ENCODE results near the gene ACBD4.
A peak's percentile ranks its signal among the peaks of the same experiment; 100 is the strongest.

The ACBD4 gene

GRCh38 chr17:45161288-45162024 lies 26.0 kb downstream of the ACBD4 start, which contains the start of gene HEXIM2:
Gene HEXIM2, plus strand, starts transcription at chr17:45161875. Its CDS starts 919 bp downstream, at chr17:45162794.
- DNase-seq, result peak; percentile 100

GRCh38 chr17:45162025-45162687 lies 26.7 kb downstream of the ACBD4 start:
- no peak for DNase-seq

GRCh38 chr17:45164734-45165269 lies 29.3 kb downstream of the ACBD4 start:
- no peak for DNase-seq

- no peak for DNase-seq
Observed at GRCh38 chr17:45168991-45169752, 33.7 kb downstream of the ACBD4 start.

GRCh38 chr17:45170280-45170930 lies 34.9 kb downstream of the ACBD4 start:
- DNase-seq, result no peak

GRCh38 chr17:45170931-45171337 lies 35.4 kb downstream of the ACBD4 start:
- no peak for DNase-seq

GRCh38 chr17:45171338-45172231 lies 36.1 kb downstream of the ACBD4 start:
- no peak for DNase-seq

GRCh38 chr17:45172232-45172540 lies 36.7 kb downstream of the ACBD4 start:
- DNase-seq, result no peak

GRCh38 chr17:45172541-45173286 lies 37.2 kb downstream of the ACBD4 start:
- peak; percentile 60 for DNase-seq

- DNase-seq, result no peak
Observed at GRCh38 chr17:45175759-45176115, 40.2 kb downstream of the ACBD4 start.

GRCh38 chr17:45177563-45177962 lies 42.1 kb downstream of the ACBD4 start:
- no peak for DNase-seq

GRCh38 chr17:45184144-45184543 lies 48.7 kb downstream of the ACBD4 start:
- no peak for DNase-seq

GRCh38 chr17:45186801-45187354 lies 51.4 kb downstream of the ACBD4 start:
- no peak for DNase-seq

GRCh38 chr17:45189009-45189408 lies 53.5 kb downstream of the ACBD4 start:
- no peak for DNase-seq

- no peak for DNase-seq
Observed at GRCh38 chr17:45190503-45191255, 55.2 kb downstream of the ACBD4 start.

All from CD4-positive, alpha-beta T cell treated with Interleukin-10 for 1 hour (primary cell).